ENCODE results near the gene GRK5.

The GRK5 gene

GRCh38 chr10:119469325-119469707 lies 261.9 kb downstream of the GRK5 start:
- DNase-seq (ENCODE audit: low read depth in 2 of 3, low spot score in 2 of 3), result no peak

DNA sequence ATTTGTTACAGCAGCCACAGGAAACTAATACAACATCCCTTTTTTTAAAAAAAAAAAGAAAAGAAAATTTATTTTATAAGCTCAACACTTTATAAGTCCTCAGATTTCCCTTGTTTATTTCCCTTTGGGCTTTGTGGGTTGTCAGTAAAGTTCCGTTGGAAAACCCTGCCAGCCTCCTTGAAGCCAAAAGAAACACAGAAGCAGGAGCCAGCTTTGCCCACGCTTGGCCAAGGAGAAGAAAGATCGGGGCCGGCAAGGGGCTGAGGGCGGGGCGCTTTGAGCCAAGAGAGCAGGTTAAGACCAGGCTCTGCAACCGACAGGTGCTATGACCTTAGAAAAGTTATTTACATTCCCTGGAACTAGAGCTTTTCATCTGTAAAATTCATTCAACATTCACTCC lies 262.5 kb downstream of the GRK5 start:
- no peak for DNase-seq (ENCODE audit: low read depth in 2 of 3, low spot score in 2 of 3)

GRCh38 chr10:119470920-119471702 lies 263.7 kb downstream of the GRK5 start:
- no peak for DNase-seq (ENCODE audit: low read depth in 2 of 3, low spot score in 2 of 3)

GRCh38 chr10:119473771-119474170 lies 266.4 kb downstream of the GRK5 start:
- no peak for DNase-seq (ENCODE audit: low read depth in 2 of 3, low spot score in 2 of 3)

GRCh38 chr10:119474606-119475005 lies 267.2 kb downstream of the GRK5 start:
- no peak for DNase-seq (ENCODE audit: low read depth in 2 of 3, low spot score in 2 of 3)

DNA sequence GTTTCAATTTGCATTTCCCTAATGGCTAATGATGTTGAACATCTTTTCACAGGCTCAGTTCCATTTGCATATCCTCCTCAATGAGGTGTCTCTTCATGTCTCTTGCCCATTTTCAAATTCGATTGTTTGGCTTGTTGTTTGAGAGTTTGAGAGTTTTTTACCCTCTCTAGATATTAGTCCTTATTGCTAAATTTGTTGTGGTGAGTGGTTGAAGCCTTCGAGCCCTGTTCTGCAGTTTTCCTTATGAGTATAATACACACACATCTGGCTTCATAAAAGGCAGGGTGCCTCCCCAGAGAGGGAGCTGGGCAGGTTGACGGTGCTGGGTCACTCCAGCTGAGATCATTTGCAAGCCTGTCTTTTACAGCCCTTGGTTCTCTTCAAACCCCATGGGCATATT lies 270.1 kb downstream of the GRK5 start:
- DNase-seq (ENCODE audit: low read depth in 2 of 3, low spot score in 2 of 3), result no peak

DNA sequence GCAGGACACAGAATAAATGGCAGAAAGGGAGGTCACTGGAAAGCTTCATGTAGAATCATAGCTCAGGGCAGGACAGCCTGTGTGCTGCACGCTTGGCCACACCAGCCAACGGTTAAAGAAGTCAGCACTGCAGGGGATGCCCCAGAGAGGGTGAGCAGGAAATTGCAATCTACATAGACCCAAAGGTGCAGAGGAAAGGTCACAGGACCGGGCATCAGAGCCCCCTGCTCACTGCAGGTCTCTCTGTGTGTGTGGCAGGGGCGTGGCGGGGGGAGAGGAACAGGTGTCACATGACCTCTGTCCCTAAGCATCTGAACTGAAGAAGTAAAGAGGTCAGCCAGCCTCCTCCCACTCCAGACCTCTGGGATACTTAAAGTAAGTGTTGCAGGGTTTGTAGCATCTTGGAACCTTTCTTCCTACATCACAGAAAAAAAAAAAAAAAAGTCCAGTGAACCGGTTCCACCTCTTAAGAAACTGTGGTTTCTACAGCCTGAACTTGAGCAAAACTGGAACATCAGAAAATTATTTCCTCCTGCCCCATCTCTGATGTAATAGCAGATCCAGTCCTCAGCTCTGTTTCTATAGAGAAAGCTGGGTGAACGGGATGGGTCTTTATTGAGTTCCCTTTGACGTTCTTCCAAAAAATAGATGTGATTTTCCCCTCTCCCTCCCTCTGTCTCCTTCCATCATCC lies 270.9 kb downstream of the GRK5 start:
- no peak for DNase-seq (ENCODE audit: low read depth in 2 of 3, low spot score in 2 of 3)

DNA sequence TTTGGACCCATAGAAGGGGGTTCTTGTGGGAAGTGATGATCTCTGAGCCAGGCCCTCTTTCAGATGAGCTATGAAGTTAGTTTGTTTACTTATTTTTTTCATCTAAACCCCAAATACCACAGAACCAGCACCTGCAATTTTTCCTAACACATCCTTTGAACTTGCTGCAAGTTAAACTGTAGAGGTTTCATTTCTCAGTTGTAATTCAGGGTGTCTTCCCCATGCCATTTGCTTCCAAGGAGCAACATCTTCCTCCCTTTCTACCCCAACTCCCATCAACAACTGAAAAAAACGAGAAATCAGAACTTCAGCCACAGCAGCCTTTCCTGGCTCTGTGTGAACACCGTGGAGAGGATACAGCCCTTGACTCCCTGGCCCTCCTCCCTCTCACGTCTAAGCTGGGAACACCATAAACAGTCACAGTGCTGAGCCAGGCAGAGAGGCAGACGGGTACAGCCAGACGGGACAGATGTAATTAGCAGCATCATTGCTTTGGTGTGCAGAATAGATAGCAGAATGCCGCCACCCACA lies 271.5 kb downstream of the GRK5 start:
- no peak for DNase-seq (ENCODE audit: low read depth in 2 of 3, low spot score in 2 of 3)

- DNase-seq (ENCODE audit: low read depth in 2 of 3, low spot score in 2 of 3), result no peak
Measured at GRCh38 chr10:119479532-119479931, 272.2 kb downstream of the GRK5 start.

- DNase-seq (ENCODE audit: low read depth in 2 of 3, low spot score in 2 of 3), result no peak
Measured at GRCh38 chr10:119480667-119481066, 273.3 kb downstream of the GRK5 start.

GRCh38 chr10:119481781-119482426 lies 274.5 kb downstream of the GRK5 start:
- DNase-seq (ENCODE audit: low read depth in 2 of 3, low spot score in 2 of 3), result no peak

GRCh38 chr10:119483001-119483400 lies 275.6 kb downstream of the GRK5 start:
- DNase-seq (ENCODE audit: low read depth in 2 of 3, low spot score in 2 of 3), result no peak

GRCh38 chr10:119483839-119484238 lies 276.5 kb downstream of the GRK5 start:
- no peak for DNase-seq (ENCODE audit: low read depth in 2 of 3, low spot score in 2 of 3)

DNA sequence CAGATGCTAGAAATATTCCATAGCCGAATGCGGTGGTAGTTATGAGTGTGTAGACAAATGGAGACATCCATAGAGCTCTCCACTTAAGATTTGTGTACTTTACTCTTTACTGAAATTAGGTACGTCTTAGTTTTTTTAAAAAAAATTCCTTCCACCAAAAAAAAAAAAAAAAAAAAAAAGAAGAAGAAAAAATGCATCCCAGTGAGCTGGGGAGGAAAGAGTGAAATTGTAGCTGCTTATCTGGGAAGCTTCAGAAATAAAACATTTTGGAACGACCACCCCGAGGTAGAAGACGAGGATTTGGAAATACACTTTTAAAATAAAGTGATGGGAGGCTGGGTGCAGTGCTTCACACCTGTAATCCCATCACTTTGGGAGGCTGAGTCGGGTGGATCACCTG lies 281.3 kb downstream of the GRK5 start:
- DNase-seq (ENCODE audit: low read depth in 2 of 3, low spot score in 2 of 3), result no peak

DNA sequence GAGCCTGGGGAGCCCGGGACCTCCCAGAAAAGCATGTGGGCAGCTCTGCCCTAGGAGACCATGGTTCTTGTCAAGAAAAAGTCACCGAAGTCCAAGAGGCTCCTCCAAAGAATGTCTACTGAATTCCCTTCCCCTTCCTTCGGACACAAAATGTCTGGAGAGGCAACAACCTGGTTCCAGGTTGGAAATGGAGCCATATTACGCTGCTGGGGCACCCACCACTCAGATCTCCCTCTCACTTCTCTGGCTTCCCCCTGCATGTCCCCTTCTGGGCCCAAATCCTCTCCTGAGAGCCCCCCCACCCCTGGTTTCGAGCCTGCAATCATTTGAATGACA lies 282.6 kb downstream of the GRK5 start:
- DNase-seq (ENCODE audit: low read depth in 2 of 3, low spot score in 2 of 3), result no peak

GRCh38 chr10:119491966-119492757 lies 284.8 kb downstream of the GRK5 start:
- DNase-seq (ENCODE audit: low read depth in 2 of 3, low spot score in 2 of 3), result no peak

- no peak for DNase-seq (ENCODE audit: low read depth in 2 of 3, low spot score in 2 of 3)
Measured at GRCh38 chr10:119493155-119493554, 285.8 kb downstream of the GRK5 start.

DNA sequence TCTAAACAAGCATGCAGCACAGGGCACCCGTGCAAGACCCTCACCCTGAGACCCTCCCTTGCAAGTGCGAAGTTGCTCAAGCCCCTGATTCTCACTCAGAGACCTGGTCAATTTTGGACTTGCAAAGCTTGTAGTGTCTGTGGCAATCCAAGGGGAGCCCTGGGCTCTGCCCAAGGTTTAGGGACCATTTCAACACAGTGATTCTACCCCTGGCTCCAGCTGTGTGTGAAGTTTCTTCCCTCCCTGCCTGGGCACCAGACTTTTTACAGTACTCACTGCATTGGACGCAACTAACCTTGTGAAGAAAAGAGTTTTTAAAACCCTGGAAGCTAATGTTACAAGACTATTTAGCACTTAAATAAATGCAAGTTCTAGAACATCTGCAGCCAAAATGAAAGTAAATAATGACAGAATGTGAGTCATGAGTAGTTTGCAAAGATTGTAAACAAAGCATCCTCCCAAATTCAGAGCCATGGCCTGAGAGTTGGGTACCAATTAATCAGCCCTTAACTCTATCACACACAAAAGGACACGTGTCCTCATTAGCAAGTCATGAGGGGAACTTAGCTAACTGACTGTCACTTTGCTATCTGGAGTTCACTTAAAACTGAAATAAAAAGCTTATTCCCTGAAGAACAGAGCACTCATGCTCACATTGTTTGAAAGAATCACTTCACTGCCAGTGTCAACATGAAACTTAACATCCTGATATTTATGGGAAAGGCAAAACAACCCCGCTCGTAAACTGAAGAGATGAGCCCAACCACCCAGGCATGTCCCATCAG lies 287.1 kb downstream of the GRK5 start:
- no peak for DNase-seq (ENCODE audit: low read depth in 2 of 3, low spot score in 2 of 3)

- no peak for DNase-seq (ENCODE audit: low read depth in 2 of 3, low spot score in 2 of 3)
Measured at GRCh38 chr10:119495021-119495505, 287.7 kb downstream of the GRK5 start.

GRCh38 chr10:119495545-119495944 lies 288.2 kb downstream of the GRK5 start:
- no peak for DNase-seq (ENCODE audit: low read depth in 2 of 3, low spot score in 2 of 3)

All from activated CD8-positive, alpha-beta memory T cell treated with anti-CD3 and anti-CD28 coated beads for 48 hours (primary cell).